ENCODE measurements around the gene TNS1. TPM values are rescaled to one million over a fixed set of nuclear protein-coding genes. Genes with fewer than 3 reads are reported as not detected.
A peak's percentile ranks its signal among the peaks of the same experiment; 100 is the strongest.

TNS1 gene
- total RNA-seq, 1 donor from 2014 or later = 1.6 TPM

- Histone ChIP-seq H3K36me3 (ENCODE audit: control insufficient read depth, insufficient read depth, low read length) (no peaks in the 10 kb centered on the region), H3K4me3 (ENCODE audit: low read depth, low read length) (no peak overlapping the region), H3K27me3 (ENCODE audit: control insufficient read depth, insufficient read depth, low read length) (no peaks in the 10 kb centered on the region)
- no peak for TF ChIP-seq CTCF (IDR thresholded peaks at IDR 0.05; ENCODE audit: insufficient read depth, low read length, severe bottlenecking)
- FAIRE-seq (no peak), DNase-seq (ENCODE audit: low read depth) (no peak)
Measured at GRCh38 chr2:217951521-217952247, 51.1 kb downstream of the TNS1 start.

GRCh38 chr2:217951091-217951490, 51.7 kb downstream of the TNS1 start:
- DNase-seq (ENCODE audit: low read depth) = peak; percentile 39

GRCh38 chr2:217950401-217950871, 52.4 kb downstream of the TNS1 start:
- Histone ChIP-seq H3K36me3 (ENCODE audit: control insufficient read depth, insufficient read depth, low read length) (no peaks in the 10 kb centered on the region), H3K4me3 (ENCODE audit: low read depth, low read length) (no peak overlapping the region), H3K27me3 (ENCODE audit: control insufficient read depth, insufficient read depth, low read length) (no peaks in the 10 kb centered on the region)
- FAIRE-seq (no peak), DNase-seq (ENCODE audit: low read depth) (no peak)
- TF ChIP-seq CTCF (IDR thresholded peaks at IDR 0.05; ENCODE audit: insufficient read depth, low read length, severe bottlenecking) = no peak

More at GRCh38 chr2:217951091-217951490, 51.7 kb downstream of the TNS1 start:
- TF ChIP-seq CTCF (IDR thresholded peaks at IDR 0.05; ENCODE audit: insufficient read depth, low read length, severe bottlenecking) = no peak
- Histone ChIP-seq H3K36me3 (ENCODE audit: control insufficient read depth, insufficient read depth, low read length) (no peaks in the 10 kb centered on the region), H3K27me3 (ENCODE audit: control insufficient read depth, insufficient read depth, low read length) (no peaks in the 10 kb centered on the region), H3K4me3 (ENCODE audit: low read depth, low read length) (no peak overlapping the region)
- no peak for FAIRE-seq

GRCh38 chr2:217949447-217949846, 53.3 kb downstream of the TNS1 start:
- Histone ChIP-seq H3K27me3 (ENCODE audit: control insufficient read depth, insufficient read depth, low read length) (no peaks in the 10 kb centered on the region), H3K4me3 (ENCODE audit: low read depth, low read length) (no peak overlapping the region), H3K36me3 (ENCODE audit: control insufficient read depth, insufficient read depth, low read length) (no peaks in the 10 kb centered on the region)
- DNase-seq (ENCODE audit: low read depth) = peak; percentile 54
- no peak for FAIRE-seq
- TF ChIP-seq CTCF (IDR thresholded peaks at IDR 0.05; ENCODE audit: insufficient read depth, low read length, severe bottlenecking) = no peak

GRCh38 chr2:217948897-217949296, 53.9 kb downstream of the TNS1 start:
- Histone ChIP-seq H3K4me3 (ENCODE audit: low read depth, low read length) (no peak overlapping the region), H3K27me3 (ENCODE audit: control insufficient read depth, insufficient read depth, low read length) (no peaks in the 10 kb centered on the region), H3K36me3 (ENCODE audit: control insufficient read depth, insufficient read depth, low read length) (no peaks in the 10 kb centered on the region)
- FAIRE-seq (no peak), DNase-seq (ENCODE audit: low read depth) (no peak)
- no peak for TF ChIP-seq CTCF (IDR thresholded peaks at IDR 0.05; ENCODE audit: insufficient read depth, low read length, severe bottlenecking)
